Esophagus muscularis mucosa (tissue), 4 donors: ENCODE measurements around the gene ZBTB8A. TPM values are rescaled to one million over a fixed set of nuclear protein-coding genes. Genes with fewer than 3 reads are reported as not detected.

Experiments used
- DNase-seq: peaks from one replicate; pipeline ENCODE4 v3.0.0-alpha.2; 2017; ENCODE audit errors: extremely low spot score
- H3K27ac ChIP-seq, 4 donors: fragments of 200-600 bp; sonication (generic); replicated peaks in 1 of 4; 1 replicate in 3 of 4; 2 replicates in 1 of 4; pipeline ENCODE4 v1.5.1; 2016 to 2019; ENCODE audit warnings: mild to moderate bottlenecking in 1 of 4
- H3K27me3 ChIP-seq, 4 donors: fragments of 200-600 bp; sonication (generic); one replicate each; pipeline versions ENCODE4 v1.5.1 to v1.6.0; 2016 to 2019
- H3K36me3 ChIP-seq, 4 donors: fragments of 200-600 bp; sonication (generic); one replicate each; pipeline ENCODE4 v1.5.1; 2016 to 2019
- H3K4me1 ChIP-seq, 4 donors: fragments of 200-600 bp; sonication (generic); one replicate each; pipeline ENCODE4 v1.5.1; 2016 to 2019
- H3K4me3 ChIP-seq, 4 donors: fragments of 200-600 bp; sonication (generic); 1 replicate in 2 of 4; 2 replicates in 2 of 4; pipeline ENCODE4 v1.5.1; 2016 to 2019; ENCODE audit warnings: mild to moderate bottlenecking in 4 of 4, moderate library complexity in 1 of 4
- H3K9me3 ChIP-seq, 4 donors: fragments of 200-600 bp; sonication (generic); 1 replicate in 3 of 4; 2 replicates in 1 of 4; pipeline ENCODE4 v1.5.1; 2016 to 2019
- CTCF ChIP-seq, 3 experiments: fragments of 200-600 bp in 2 of 3; fragments of 450-650 bp in 1 of 3; sonication (generic) in 2 of 3; IDR thresholded peaks; one replicate each; pipeline ENCODE4 v1.5.1; 2017 to 2019; ENCODE audit warnings: antibody characterized with exemption in 3 of 3, mild to moderate bottlenecking in 2 of 3, moderate library complexity in 1 of 3
- EP300 ChIP-seq: sonication (generic); formaldehyde crosslinking; IDR thresholded peaks from one replicate; pipeline ENCODE4 v1.6.1; 2017; ENCODE audit warnings: antibody characterized with exemption
- POLR2A ChIP-seq: fragments of 450-650 bp; IDR thresholded peaks from one replicate; pipeline ENCODE4 v1.6.1; 2017; ENCODE audit warnings: antibody characterized with exemption, moderate library complexity, mild to moderate bottlenecking, low read depth
- POLR2AphosphoS5 ChIP-seq, 2 donors: sonication (generic); formaldehyde crosslinking; IDR thresholded peaks; one replicate each; pipeline ENCODE4 v1.6.1; 2017; ENCODE audit warnings: antibody characterized with exemption in 2 of 2
- WGBS: methylation state at CpG from one replicate; pipeline ENCODE4 v1.1.5; 2018; 5-methylcytosine and 5-hydroxymethylcytosine counted together
- intact Hi-C: fragments of 100-400 bp; cut with DNase I; formaldehyde crosslinking; loops from one replicate; pipeline ENCODE4 v1.15.1; 2023
- small RNA-seq, 3 donors: library from RNA; depleted of rRNA; stranded (forward); fragments of <200 nt; gene quantifications; one replicate each; pipeline ENCODE3, GENCODE V24; 2016
- total RNA-seq, 4 donors: library from RNA; depleted of rRNA; stranded (reverse); fragments of >200 nt; gene quantifications; one replicate each; pipeline versions ENCODE4 v1.1.0 to v1.2.1, GENCODE V29; 2016

ZBTB8A gene
- total RNA-seq, 4 donors from 2014 or later: 6.8 to 12.0 (median 10.3) TPM

GRCh38 chr1:32650752-32651460 lies 111.7 kb downstream of the ZBTB8A start, which contains the start of gene RBBP4:
Gene RBBP4 (plus strand): TSS chr1:32651208. CDS start chr1:32651307, 99 bp downstream.
- DNase-seq: peak; percentile 99
- Histone ChIP-seq H3K4me1 (peaks cover 38 to 72% (median 68%) of the 10 kb centered on the region in 4 donors), H3K36me3 (peaks cover 3 to 29% (median 22%) of the 10 kb centered on the region in 4 donors), H3K9me3 (no peaks in the 10 kb centered on the region), H3K27ac (peak within 1 kb of the TSS; percentile 99), H3K4me3 (peak within 1 kb of the TSS; percentile 72 to 91 (median 82)), H3K27me3 (no peaks in the 10 kb centered on the region)
- TF ChIP-seq CTCF (IDR thresholded peaks at IDR 0.05): peak in 1 of 3 experiments; percentile 9
- no peak for TF ChIP-seq EP300
- TF ChIP-seq POLR2AphosphoS5 (IDR thresholded peaks at IDR 0.05): peak; percentile 95 to 96
- peak; percentile 69 for TF ChIP-seq POLR2A
- WGBS: 0% methylated on average over 13 of the region's 67 CpGs
- intact Hi-C loops: loop anchor here (5.0 kb wide), 1 partner anchor 56 kb away; no protein-coding TSS in a partner anchor

- no peak for DNase-seq
- Histone ChIP-seq H3K9me3 (no peaks in the 10 kb centered on the region), H3K4me1 (peaks cover 38 to 77% (median 72%) of the 10 kb centered on the region in 4 donors), H3K27ac (peak overlapping the region; percentile 99), H3K36me3 (peaks cover 7 to 36% (median 29%) of the 10 kb centered on the region in 4 donors), H3K4me3 (peak overlapping the region; percentile 72 to 91 (median 82)), H3K27me3 (no peaks in the 10 kb centered on the region)
- intact Hi-C loops: loop anchor here (5.0 kb wide), 1 partner anchor 56 kb away; no protein-coding TSS in a partner anchor
- TF ChIP-seq POLR2A (no peak), POLR2AphosphoS5 (IDR thresholded peaks at IDR 0.05) (no peak), EP300 (no peak), CTCF (IDR thresholded peaks at IDR 0.05) (no peak)
- WGBS: 4% methylated on average over 7 of the region's 43 CpGs
These were observed 112.3 kb downstream of the ZBTB8A start for GRCh38 chr1:32651461-32652073.

GRCh38 chr1:32652244-32652962 lies 113.2 kb downstream of the ZBTB8A start:
- Histone ChIP-seq H3K36me3 (peaks cover 13 to 44% (median 37%) of the 10 kb centered on the region in 4 donors), H3K4me3 (peak overlapping the region; percentile 72 to 91 (median 82)), H3K27me3 (no peaks in the 10 kb centered on the region), H3K9me3 (no peaks in the 10 kb centered on the region), H3K27ac (peak overlapping the region; percentile 99), H3K4me1 (peaks cover 38 to 75% (median 72%) of the 10 kb centered on the region in 4 donors)
- TF ChIP-seq POLR2AphosphoS5 (IDR thresholded peaks at IDR 0.05): no peak
- no peak for TF ChIP-seq EP300
- no peak for TF ChIP-seq CTCF (IDR thresholded peaks at IDR 0.05)
- TF ChIP-seq POLR2A: no peak
- intact Hi-C loops: loop anchor here (5.0 kb wide), 1 partner anchor 55 kb away; no protein-coding TSS in a partner anchor
- 86% methylated on average over 16 of the region's 16 CpGs for WGBS
- no peak for DNase-seq

Small RNA genes lying within 50 kb of the gene (small RNA-seq; reads per million reads assigned to genes)
- 0 reads per million in 3 donors for gene RF00019

Other genes starting within 250 kb of the ZBTB8A start
- gene HDAC1, start 247.3 kb upstream of the ZBTB8A start, total RNA-seq: 10 to 100 TPM; 42.8 to 70.4 (median 51.4) TPM
- 10 to 100 TPM in 2 of 4 donors, 1 to 10 TPM in 2; 4.2 to 10.9 (median 9.2) TPM for gene MARCKSL1, start 203.2 kb upstream of the ZBTB8A start, total RNA-seq
- 1 to 10 TPM; 1.3 to 8.7 (median 4.9) TPM for gene FAM229A, start 176.9 kb upstream of the ZBTB8A start, total RNA-seq
- 1 to 10 TPM in 1 of 4 donors, under 1 TPM in 1, not detected in 2; 0.86 to 3.7 TPM for gene TSSK3, start 176.9 kb upstream of the ZBTB8A start, total RNA-seq
- 10 to 100 TPM; 57.3 to 67.9 (median 63.4) TPM for gene BSDC1, start 145.0 kb upstream of the ZBTB8A start, total RNA-seq
- under 1 TPM; under 0.01 to 0.06 (median 0.03) TPM for gene ZBTB8B, start 74.4 kb upstream of the ZBTB8A start, total RNA-seq
- 10 to 100 TPM; 19.6 to 31.1 (median 25.8) TPM for gene ZBTB8OS, start 111.1 kb downstream of the ZBTB8A start, total RNA-seq
- gene RBBP4, start 111.8 kb downstream of the ZBTB8A start, total RNA-seq: 10 to 100 TPM; 83.0 to 98.8 (median 92.2) TPM
- 100 to 1,000 TPM; 111 to 201 (median 153) TPM for gene SYNC, start 163.3 kb downstream of the ZBTB8A start, total RNA-seq